HCT116 (cell line): ENCODE data around the gene NRBP1. TPM values are rescaled to one million over a fixed set of nuclear protein-coding genes. Genes with fewer than 3 reads are reported as not detected.

Experiments used
- ATAC-seq: fragments of 200-7000 bp; cut with Tn5 transposase; 2 replicates; pipeline ENCODE4 v1.9.1; 2020; ENCODE audit warnings: mild to moderate bottlenecking, moderate library complexity
- BruUV-seq: library from RNA; stranded (reverse); fragments of 400-500 nt; replicated peaks from 2 replicates; lab custom pipeline; 2021; lab: Mats Ljungman, UMichigan
- CTCF ChIA-PET: fragments of 300-600 bp; sonication (Branson Sonifier 250); formaldehyde crosslinking; loops from one replicate; lab custom pipeline; 2021; ENCODE audit warnings: antibody characterized with exemption; lab: Charles Lee
- POLR2A ChIA-PET: fragments of 300-600, 350-600 bp; sonication (Branson Sonifier 250); formaldehyde crosslinking; loops from one replicate; lab custom pipeline; 2021; ENCODE audit warnings: antibody characterized with exemption; lab: Charles Lee
- RAD21 ChIA-PET, 2 experiments: fragments of 300-600 bp; sonication (Branson Sonifier 250); formaldehyde crosslinking; loops; one replicate each; lab custom pipeline; 2023; ENCODE audit warnings: low total read pairs in 2 of 2; ENCODE audit not compliant: uncharacterized antibody in 2 of 2, unreplicated experiment in 2 of 2, low non-redundant PET in 1 of 2; lab: Charles Lee
- DNase-seq: peaks from one replicate; pipeline ENCODE4 v3.0.0-alpha.2; 2010; ENCODE audit warnings: low read depth, low spot score
- H2AFZ ChIP-seq: fragments of 200-600 bp; shearing (Covaris generic), sonication (generic); 2 replicates; pipeline ENCODE4 v1.6.1; 2017; ENCODE audit warnings: low read depth, mixed run types, mixed read lengths, antibody characterized with exemption, low read length; ENCODE audit not compliant: poor library complexity, severe bottlenecking
- H3K27ac ChIP-seq: 2 replicates; pipeline ENCODE4 v1.5.1; 2012; ENCODE audit warnings: low read depth, low read length
- H3K27me3 ChIP-seq: fragments of 200-600 bp; sonication (generic); 2 replicates; pipeline ENCODE4 v1.6.1; 2016; ENCODE audit warnings: mixed run types, low read length, mixed read lengths; ENCODE audit not compliant: insufficient read depth
- H3K36me3 ChIP-seq, 2 experiments: fragments of 200-500 bp in 1 of 2; fragments of 200-600 bp in 1 of 2; sonication (Bioruptor generic) in 1 of 2; sonication (generic) in 1 of 2; 2 replicates each; pipeline versions ENCODE4 v1.5.1 to v1.6.1; 2014 to 2016; ENCODE audit warnings: low read length in 2 of 2, inconsistent platforms in 1 of 2, mixed read lengths in 1 of 2, mixed run types in 1 of 2; ENCODE audit not compliant: insufficient read depth in 2 of 2, control insufficient read depth in 1 of 2
- H3K4me1 ChIP-seq, 2 experiments: fragments of 200-600 bp in 1 of 2; sonication (generic) in 1 of 2; 2 replicates each; pipeline versions ENCODE4 v1.5.1 to v1.6.1; 2012 to 2017; ENCODE audit warnings: low read length in 2 of 2, inconsistent platforms in 1 of 2, mild to moderate bottlenecking in 1 of 2, mixed read lengths in 1 of 2, mixed run types in 1 of 2, moderate library complexity in 1 of 2; ENCODE audit not compliant: insufficient read depth in 2 of 2, control insufficient read depth in 1 of 2
- H3K4me2 ChIP-seq: fragments of 200-600 bp; sonication (generic); 2 replicates; pipeline ENCODE4 v1.6.1; 2017; ENCODE audit warnings: mixed run types, low read length, mixed read lengths
- H3K4me3 ChIP-seq, 2 experiments: fragments of 200-600 bp in 1 of 2; sonication (generic) in 1 of 2; replicated peaks in 1 of 2; 2 replicates each; pipeline ENCODE4 v1.5.1; 2011 to 2016; ENCODE audit warnings: low read length in 2 of 2, control low read depth in 1 of 2, low read depth in 1 of 2, mild to moderate bottlenecking in 1 of 2, mixed read lengths in 1 of 2, mixed run types in 1 of 2
- H3K79me2 ChIP-seq: fragments of 200-600 bp; sonication (generic); 2 replicates; pipeline ENCODE4 v1.6.1; 2017; ENCODE audit warnings: mild to moderate bottlenecking, mixed run types, low read length, moderate library complexity, mixed read lengths; ENCODE audit not compliant: insufficient read depth
- H3K9ac ChIP-seq: fragments of 200-600 bp; sonication (generic); 2 replicates; pipeline ENCODE4 v1.6.1; 2016; ENCODE audit warnings: low read length, mixed read lengths
- H3K9me2 ChIP-seq: fragments of 200-600 bp; sonication (generic), shearing (Covaris generic); 2 replicates; pipeline ENCODE4 v1.6.1; 2017; ENCODE audit warnings: mixed run types, mild to moderate bottlenecking, moderate library complexity; ENCODE audit not compliant: insufficient read depth
- H3K9me3 ChIP-seq, 2 experiments: fragments of 200-500 bp in 1 of 2; fragments of 200-600 bp in 1 of 2; sonication (Bioruptor generic) in 1 of 2; sonication (generic) in 1 of 2; 2 replicates each; pipeline ENCODE4 v1.6.1; 2014 to 2017; ENCODE audit warnings: low read length in 2 of 2, mixed read lengths in 2 of 2, inconsistent platforms in 1 of 2, low read depth in 1 of 2, mild to moderate bottlenecking in 1 of 2, mixed run types in 1 of 2, moderate library complexity in 1 of 2; ENCODE audit not compliant: control insufficient read depth in 1 of 2, insufficient read depth in 1 of 2
- H4K20me1 ChIP-seq: fragments of 200-600 bp; sonication (generic), shearing (Covaris generic); 2 replicates; pipeline ENCODE4 v1.6.1; 2017; ENCODE audit warnings: mixed run types, mild to moderate bottlenecking, moderate library complexity; ENCODE audit not compliant: insufficient read depth
- CBX3 ChIP-seq: IDR thresholded peaks from 2 replicates; pipeline ENCODE4 v1.6.1; 2012; ENCODE audit warnings: low read depth
- CEBPB ChIP-seq: IDR thresholded peaks from 2 replicates; pipeline ENCODE4 v1.6.1; 2012; ENCODE audit warnings: low read depth
- EGR1 ChIP-seq: IDR thresholded peaks from 2 replicates; pipeline ENCODE4 v1.6.1; 2012; ENCODE audit warnings: low read depth
- ELF1 ChIP-seq: IDR thresholded peaks from 2 replicates; pipeline ENCODE4 v1.6.1; 2012; ENCODE audit warnings: low read depth, borderline replicate concordance
- EZH2phosphoT487 ChIP-seq: fragments of 200-600 bp; IDR thresholded peaks from 2 replicates; pipeline ENCODE4 v1.6.1; 2018; ENCODE audit warnings: antibody characterized with exemption, borderline replicate concordance
- FOSL1 ChIP-seq: IDR thresholded peaks from 2 replicates; pipeline ENCODE4 v1.6.1; 2012; ENCODE audit warnings: low read depth
- JUND ChIP-seq: IDR thresholded peaks from 2 replicates; pipeline ENCODE4 v1.6.1; 2012
- POLR2A ChIP-seq: IDR thresholded peaks from 2 replicates; pipeline ENCODE4 v1.7.0; 2011; ENCODE audit warnings: borderline replicate concordance; ENCODE audit not compliant: insufficient read depth, insufficient read length; ENCODE audit errors: extremely low read depth
- POLR2AphosphoS5 ChIP-seq: IDR thresholded peaks from 2 replicates; pipeline ENCODE4 v1.6.1; 2011; ENCODE audit warnings: mild to moderate bottlenecking, low read depth, low read length, moderate library complexity
- RAD21 ChIP-seq: IDR thresholded peaks from 2 replicates; pipeline ENCODE4 v1.6.1; 2012; ENCODE audit warnings: low read depth, mild to moderate bottlenecking
- SIN3A ChIP-seq: IDR thresholded peaks from 2 replicates; pipeline ENCODE4 v1.6.1; 2012; ENCODE audit warnings: low read depth
- SP1 ChIP-seq: IDR thresholded peaks from 2 replicates; pipeline ENCODE4 v1.6.1; 2012; ENCODE audit warnings: low read depth
- TCF7L2 ChIP-seq: IDR thresholded peaks from 2 replicates; pipeline ENCODE4 v1.7.0; 2011; ENCODE audit warnings: borderline replicate concordance, inconsistent platforms; ENCODE audit not compliant: insufficient read depth, insufficient read length; ENCODE audit errors: extremely low read depth
- YY1 ChIP-seq: IDR thresholded peaks from 2 replicates; pipeline ENCODE4 v1.6.1; 2011; ENCODE audit warnings: low read length, low read depth, moderate library complexity, mild to moderate bottlenecking; ENCODE audit not compliant: insufficient replicate concordance; ENCODE audit errors: extremely low read depth
- intact Hi-C: fragments of 100-400 bp; cut with micrococcal nuclease; formaldehyde crosslinking; loops from 2 replicates; pipeline ENCODE4 v1.10.0; 2022
- total RNA-seq: library from RNA; stranded (reverse); gene quantifications from one replicate; pipeline ENCODE4 v1.2.1, GENCODE V29; 2021; ENCODE audit not compliant: unreplicated experiment
- TF ChIP-seq, protein P1 (sequence below): IDR thresholded peaks from 2 replicates; pipeline ENCODE4 v1.6.1; 2012
- TF ChIP-seq, protein P2 (sequence below): IDR thresholded peaks from 2 replicates; pipeline ENCODE4 v1.6.1; 2012
- TF ChIP-seq, protein P3 (sequence below): IDR thresholded peaks from 2 replicates; pipeline ENCODE4 v1.6.1; 2011; ENCODE audit warnings: mild to moderate bottlenecking, low read length, moderate library complexity; ENCODE audit not compliant: insufficient replicate concordance; ENCODE audit errors: extremely low read depth
- TF ChIP-seq, protein P4 (sequence below): IDR thresholded peaks from 2 replicates; pipeline ENCODE4 v1.6.1; 2012; ENCODE audit warnings: low read depth

NRBP1 gene
- total RNA-seq, 1 experiment from 2014 or later: 79.1 TPM

DNA sequence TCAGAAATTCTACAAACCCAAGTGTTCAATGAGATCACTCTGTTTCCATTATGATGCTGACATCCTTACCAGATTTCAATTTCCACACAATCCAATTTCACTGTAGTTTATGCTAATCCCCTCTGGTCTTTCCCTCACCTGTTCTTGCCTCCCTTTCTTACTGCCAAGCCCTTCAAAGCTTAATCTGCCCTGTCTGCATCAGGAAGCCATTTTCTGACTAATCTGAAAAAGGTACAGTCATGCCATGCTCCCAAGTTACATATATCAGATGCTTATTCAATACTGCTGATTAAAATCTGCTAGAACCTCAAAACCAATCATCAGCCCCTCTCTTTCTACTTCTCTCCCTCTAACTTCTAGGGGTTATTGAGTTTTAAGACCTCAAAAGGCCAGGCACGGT is 22.7 kb downstream of the NRBP1 start:
- no TSS peak for BruUV-seq
- RAD21 ChIA-PET: no interaction called here
- intact Hi-C loops: no loop called here
- Histone ChIP-seq H3K4me3 (no peak overlapping the region), H3K4me2 (no peak overlapping the region), H3K4me1 (peaks cover 0 to under 1% of the 10 kb centered on the region in 2 experiments; a peak in 1 of 4 replicates), H3K27ac (no peak overlapping the region), H3K27me3 (no peaks in the 10 kb centered on the region), H3K9me3 (no peaks in the 10 kb centered on the region), H3K9me2 (no peaks in the 10 kb centered on the region), H2AFZ (no peak overlapping the region), H3K36me3 (no peaks in the 10 kb centered on the region), H3K9ac (no peak overlapping the region), H3K79me2 (no peaks in the 10 kb centered on the region), H4K20me1 (no peaks in the 10 kb centered on the region)
- DNase-seq: no peak
- ATAC-seq: no peak
- POLR2A ChIA-PET: no interaction called here
- TF ChIP-seq FOSL1: no peak
- TF ChIP-seq, protein P1, sequence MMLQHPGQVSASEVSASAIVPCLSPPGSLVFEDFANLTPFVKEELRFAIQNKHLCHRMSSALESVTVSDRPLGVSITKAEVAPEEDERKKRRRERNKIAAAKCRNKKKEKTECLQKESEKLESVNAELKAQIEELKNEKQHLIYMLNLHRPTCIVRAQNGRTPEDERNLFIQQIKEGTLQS: no peak
- no peak for TF ChIP-seq TCF7L2
- TF ChIP-seq YY1: no peak
- TF ChIP-seq SIN3A: no peak
- no peak for TF ChIP-seq CEBPB
- TF ChIP-seq JUND: no peak
- TF ChIP-seq ELF1: no peak
- TF ChIP-seq EGR1: no peak
- TF ChIP-seq, protein P2, sequence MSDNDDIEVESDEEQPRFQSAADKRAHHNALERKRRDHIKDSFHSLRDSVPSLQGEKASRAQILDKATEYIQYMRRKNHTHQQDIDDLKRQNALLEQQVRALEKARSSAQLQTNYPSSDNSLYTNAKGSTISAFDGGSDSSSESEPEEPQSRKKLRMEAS: no peak
- TF ChIP-seq, protein P3, sequence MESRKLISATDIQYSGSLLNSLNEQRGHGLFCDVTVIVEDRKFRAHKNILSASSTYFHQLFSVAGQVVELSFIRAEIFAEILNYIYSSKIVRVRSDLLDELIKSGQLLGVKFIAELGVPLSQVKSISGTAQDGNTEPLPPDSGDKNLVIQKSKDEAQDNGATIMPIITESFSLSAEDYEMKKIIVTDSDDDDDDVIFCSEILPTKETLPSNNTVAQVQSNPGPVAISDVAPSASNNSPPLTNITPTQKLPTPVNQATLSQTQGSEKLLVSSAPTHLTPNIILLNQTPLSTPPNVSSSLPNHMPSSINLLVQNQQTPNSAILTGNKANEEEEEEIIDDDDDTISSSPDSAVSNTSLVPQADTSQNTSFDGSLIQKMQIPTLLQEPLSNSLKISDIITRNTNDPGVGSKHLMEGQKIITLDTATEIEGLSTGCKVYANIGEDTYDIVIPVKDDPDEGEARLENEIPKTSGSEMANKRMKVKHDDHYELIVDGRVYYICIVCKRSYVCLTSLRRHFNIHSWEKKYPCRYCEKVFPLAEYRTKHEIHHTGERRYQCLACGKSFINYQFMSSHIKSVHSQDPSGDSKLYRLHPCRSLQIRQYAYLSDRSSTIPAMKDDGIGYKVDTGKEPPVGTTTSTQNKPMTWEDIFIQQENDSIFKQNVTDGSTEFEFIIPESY: no peak
- no peak for TF ChIP-seq CBX3
- no peak for TF ChIP-seq RAD21
- TF ChIP-seq, protein P4, sequence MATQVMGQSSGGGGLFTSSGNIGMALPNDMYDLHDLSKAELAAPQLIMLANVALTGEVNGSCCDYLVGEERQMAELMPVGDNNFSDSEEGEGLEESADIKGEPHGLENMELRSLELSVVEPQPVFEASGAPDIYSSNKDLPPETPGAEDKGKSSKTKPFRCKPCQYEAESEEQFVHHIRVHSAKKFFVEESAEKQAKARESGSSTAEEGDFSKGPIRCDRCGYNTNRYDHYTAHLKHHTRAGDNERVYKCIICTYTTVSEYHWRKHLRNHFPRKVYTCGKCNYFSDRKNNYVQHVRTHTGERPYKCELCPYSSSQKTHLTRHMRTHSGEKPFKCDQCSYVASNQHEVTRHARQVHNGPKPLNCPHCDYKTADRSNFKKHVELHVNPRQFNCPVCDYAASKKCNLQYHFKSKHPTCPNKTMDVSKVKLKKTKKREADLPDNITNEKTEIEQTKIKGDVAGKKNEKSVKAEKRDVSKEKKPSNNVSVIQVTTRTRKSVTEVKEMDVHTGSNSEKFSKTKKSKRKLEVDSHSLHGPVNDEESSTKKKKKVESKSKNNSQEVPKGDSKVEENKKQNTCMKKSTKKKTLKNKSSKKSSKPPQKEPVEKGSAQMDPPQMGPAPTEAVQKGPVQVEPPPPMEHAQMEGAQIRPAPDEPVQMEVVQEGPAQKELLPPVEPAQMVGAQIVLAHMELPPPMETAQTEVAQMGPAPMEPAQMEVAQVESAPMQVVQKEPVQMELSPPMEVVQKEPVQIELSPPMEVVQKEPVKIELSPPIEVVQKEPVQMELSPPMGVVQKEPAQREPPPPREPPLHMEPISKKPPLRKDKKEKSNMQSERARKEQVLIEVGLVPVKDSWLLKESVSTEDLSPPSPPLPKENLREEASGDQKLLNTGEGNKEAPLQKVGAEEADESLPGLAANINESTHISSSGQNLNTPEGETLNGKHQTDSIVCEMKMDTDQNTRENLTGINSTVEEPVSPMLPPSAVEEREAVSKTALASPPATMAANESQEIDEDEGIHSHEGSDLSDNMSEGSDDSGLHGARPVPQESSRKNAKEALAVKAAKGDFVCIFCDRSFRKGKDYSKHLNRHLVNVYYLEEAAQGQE: no peak
- no peak for TF ChIP-seq POLR2AphosphoS5
- TF ChIP-seq SP1: no peak
- TF ChIP-seq POLR2A: no peak
- no peak for TF ChIP-seq EZH2phosphoT487
- CTCF ChIA-PET: no interaction called here
